Fibroblast of the aortic adventitia (primary cell): ENCODE results near the gene LYPD4. TPM values are rescaled to one million over a fixed set of nuclear protein-coding genes. Genes with fewer than 3 reads are reported as not detected.

ENCODE experiments used
- DNase-seq: peaks from one replicate; pipeline ENCODE4 v3.0.0-alpha.2; 2010; ENCODE audit warnings: low read depth
- H3K4me3 ChIP-seq: 2 replicates; pipeline ENCODE4 v1.5.1; 2011; ENCODE audit warnings: low read depth, mild to moderate bottlenecking, control low read depth, low read length, moderate library complexity
- total RNA-seq: library from RNA; depleted of rRNA; stranded (reverse); fragments of >200 nt; gene quantifications from 2 replicates; pipeline ENCODE4 v1.2.3, GENCODE V29; 2012; ENCODE audit warnings: low replicate concordance
- TF ChIP-seq, protein P1 (sequence below): IDR thresholded peaks from 2 replicates; pipeline ENCODE4 v1.5.1; 2011; ENCODE audit warnings: mild to moderate bottlenecking, low read length, control low read depth, inconsistent platforms; ENCODE audit not compliant: insufficient read depth

LYPD4 gene
- total RNA-seq, 1 donor: not detected

DNA sequence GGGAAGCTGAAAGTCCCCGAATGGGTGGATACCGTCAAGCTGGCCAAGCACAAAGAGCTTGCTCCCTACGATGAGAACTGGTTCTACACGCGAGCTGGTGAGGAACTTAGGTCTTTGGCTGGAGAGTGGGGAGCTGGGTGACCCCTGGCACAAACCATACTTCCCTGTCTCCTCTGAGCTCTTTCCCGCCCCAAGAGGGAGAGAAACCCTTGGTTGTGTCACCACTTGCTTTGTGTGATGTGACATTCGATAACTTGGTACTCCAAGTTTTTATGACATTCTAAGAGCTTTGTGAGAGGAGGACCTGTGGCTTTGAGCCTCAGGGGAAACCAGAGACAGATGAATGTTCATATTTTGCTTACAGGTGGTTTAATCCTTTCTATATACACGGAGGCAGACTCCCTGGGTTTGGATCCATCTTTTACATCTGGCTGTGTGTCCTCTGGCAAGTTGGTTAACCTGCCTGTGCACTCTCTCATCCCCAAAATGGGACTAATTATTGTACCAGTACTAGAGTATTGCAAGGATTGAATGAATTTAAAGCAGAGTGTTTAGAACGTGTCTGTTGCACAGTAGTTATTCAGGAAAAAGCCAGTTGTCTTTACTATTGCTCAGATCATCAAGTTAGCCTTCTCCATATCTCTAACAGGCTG is 16.8 kb upstream of the LYPD4 start:
- H3K4me3 ChIP-seq: peak overlapping the region; percentile 98
- DNase-seq: no peak
- TF ChIP-seq, protein P1, sequence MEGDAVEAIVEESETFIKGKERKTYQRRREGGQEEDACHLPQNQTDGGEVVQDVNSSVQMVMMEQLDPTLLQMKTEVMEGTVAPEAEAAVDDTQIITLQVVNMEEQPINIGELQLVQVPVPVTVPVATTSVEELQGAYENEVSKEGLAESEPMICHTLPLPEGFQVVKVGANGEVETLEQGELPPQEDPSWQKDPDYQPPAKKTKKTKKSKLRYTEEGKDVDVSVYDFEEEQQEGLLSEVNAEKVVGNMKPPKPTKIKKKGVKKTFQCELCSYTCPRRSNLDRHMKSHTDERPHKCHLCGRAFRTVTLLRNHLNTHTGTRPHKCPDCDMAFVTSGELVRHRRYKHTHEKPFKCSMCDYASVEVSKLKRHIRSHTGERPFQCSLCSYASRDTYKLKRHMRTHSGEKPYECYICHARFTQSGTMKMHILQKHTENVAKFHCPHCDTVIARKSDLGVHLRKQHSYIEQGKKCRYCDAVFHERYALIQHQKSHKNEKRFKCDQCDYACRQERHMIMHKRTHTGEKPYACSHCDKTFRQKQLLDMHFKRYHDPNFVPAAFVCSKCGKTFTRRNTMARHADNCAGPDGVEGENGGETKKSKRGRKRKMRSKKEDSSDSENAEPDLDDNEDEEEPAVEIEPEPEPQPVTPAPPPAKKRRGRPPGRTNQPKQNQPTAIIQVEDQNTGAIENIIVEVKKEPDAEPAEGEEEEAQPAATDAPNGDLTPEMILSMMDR: no peak

DNA sequence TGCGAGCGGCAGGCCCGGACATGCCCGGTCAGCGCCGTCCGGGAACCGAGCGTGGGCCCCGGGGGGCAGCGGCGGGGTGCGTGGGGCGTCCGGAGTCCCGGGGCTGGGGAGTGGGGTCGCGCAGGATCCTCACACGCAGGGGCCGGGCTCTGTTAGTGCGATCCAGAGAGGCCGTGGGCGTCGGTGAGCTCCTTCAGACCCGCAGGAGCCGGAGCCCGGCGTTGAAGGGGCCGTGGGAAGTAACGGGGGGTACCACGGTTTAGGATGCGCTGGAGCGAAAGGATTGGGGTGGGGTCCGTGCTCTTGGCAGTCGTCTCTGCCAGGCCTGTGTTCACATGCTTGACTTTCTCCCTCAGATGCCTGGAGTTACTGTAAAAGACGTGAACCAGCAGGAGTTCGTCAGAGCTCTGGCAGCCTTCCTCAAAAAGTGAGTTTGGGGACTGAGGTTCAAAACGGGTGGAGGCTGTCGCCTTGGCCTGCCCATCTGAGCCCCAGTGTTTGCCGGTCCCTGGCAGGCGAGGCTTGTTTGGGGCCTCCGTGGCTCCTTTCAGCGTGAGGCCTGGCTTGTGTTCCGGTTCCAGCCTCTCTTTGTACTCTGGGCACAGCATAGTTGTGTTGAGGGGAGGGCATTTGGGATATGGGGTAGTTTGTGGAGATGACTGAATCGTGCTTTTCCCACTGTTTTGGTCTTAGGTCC is 16.1 kb upstream of the LYPD4 start:
- DNase-seq: peak; percentile 57
- H3K4me3 ChIP-seq: peak overlapping the region; percentile 98
- TF ChIP-seq, protein P1: no peak

DNA sequence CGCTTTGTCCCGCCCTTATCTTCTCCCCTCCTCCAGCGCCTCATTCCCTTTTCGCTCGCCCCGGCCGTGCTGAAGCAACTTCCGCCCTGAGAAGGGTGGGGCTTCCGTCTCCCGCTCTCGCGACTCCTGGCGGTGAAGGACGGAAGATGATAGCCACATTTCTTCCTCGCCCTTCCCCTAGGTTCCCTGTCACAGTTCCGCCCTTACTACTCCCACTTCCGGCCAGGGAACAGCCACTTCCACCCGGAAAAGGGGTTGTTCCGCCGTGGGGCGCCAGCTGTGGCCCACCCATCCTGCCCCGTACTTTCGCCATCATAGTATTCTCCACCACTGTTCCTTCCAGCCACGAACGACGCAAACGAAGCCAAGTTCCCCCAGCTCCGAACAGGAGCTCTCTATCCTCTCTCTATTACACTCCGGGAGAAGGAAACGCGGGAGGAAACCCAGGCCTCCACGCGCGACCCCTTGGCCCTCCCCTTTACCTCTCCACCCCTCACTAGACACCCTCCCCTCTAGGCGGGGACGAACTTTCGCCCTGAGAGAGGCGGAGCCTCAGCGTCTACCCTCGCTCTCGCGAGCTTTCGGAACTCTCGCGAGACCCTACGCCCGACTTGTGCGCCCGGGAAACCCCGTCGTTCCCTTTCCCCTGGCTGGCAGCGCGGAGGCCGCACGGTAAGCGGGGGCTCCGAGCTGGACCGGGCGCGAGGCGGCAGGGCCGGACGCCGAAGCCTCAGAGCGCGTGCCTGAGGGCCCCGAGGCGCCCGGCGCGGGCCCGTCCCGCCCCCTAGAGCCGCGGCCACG is 15.3 kb upstream of the LYPD4 start, which contains the start of gene RPS19:
Gene RPS19 (plus strand): TSS at position 638 of the 801 bp plus-strand sequence. CDS start 520 bp downstream, outside the sequence.
- TF ChIP-seq, protein P1: peak; percentile 63
- DNase-seq: peak; percentile 99
- H3K4me3 ChIP-seq: peak within 1 kb of the TSS; percentile 98

DNA sequence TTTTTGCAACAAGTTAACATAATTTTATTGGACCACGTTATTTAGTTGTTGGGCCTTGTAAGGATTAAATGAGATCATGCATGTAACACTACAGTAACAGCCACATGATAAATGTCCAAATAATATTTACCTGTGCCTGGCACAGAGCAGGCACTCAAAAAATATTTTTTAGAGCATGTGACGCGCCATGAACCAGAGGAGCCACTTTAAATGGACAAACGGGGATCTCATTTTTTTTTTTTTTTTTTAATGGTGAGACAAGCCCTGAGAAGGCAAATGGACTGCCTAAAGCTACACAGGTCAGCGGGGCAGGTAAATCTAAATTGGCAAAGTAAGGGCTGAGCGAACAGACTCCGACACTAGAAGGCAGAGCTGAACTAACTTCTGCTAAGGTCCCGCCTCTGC is 14.7 kb upstream of the LYPD4 start:
- TF ChIP-seq, protein P1: no peak
- DNase-seq: no peak
- H3K4me3 ChIP-seq: peak overlapping the region; percentile 57

- H3K4me3 ChIP-seq: no peak overlapping the region
- DNase-seq: no peak
- TF ChIP-seq, protein P1: no peak
Observed at GRCh38 chr19:41853768-41854167, 9.3 kb upstream of the LYPD4 start.

GRCh38 chr19:41853344-41853743 is 8.9 kb upstream of the LYPD4 start:
- H3K4me3 ChIP-seq: no peak overlapping the region
- no peak for DNase-seq
- TF ChIP-seq, protein P1: no peak
